ENCODE results near the gene KRT31. TPM values are rescaled to one million over a fixed set of nuclear protein-coding genes. Genes with fewer than 3 reads are reported as not detected.
"Not testable (repeated sequence)": the region's sequence is repeated elsewhere in the genome, so short reads cannot be mapped to it uniquely, and the experiment has no call there.

Gene KRT31
- total and polyA plus RNA-seq, 2 donors (not counting 1 experiment from before 2014, with no cell fraction given), result not detected

DNA sequence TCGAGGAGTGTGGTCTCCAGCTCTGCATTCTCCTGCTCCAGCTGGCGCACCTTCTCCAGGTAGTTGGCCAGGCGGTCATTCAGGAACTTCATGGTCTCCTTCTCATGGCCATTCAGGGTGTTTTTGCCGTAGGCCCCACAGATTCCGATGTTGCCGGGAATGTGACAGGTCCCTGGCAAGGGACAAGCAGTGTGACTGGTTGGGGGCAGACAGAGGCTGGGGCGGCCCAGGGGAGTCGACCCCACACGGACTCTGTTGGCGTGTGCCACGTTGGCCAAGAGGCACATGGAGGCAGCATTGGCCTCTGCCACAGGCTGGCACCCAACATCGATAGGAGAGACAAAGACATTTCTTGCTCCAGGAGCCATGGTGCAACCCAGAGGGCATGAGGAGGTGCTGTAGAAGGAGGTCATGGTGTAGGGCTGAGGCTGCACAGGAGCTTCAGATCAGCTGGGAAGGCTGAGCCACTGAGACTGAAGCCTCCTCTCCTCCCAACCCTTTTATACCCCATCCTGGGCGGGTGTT lies 26.8 kb upstream of the KRT31 start, which contains the start of gene KRT37:
Gene KRT37, minus strand, starts transcription at position 475 of the 525 bp plus-strand sequence. Its CDS starts 62 bp downstream, at position 413.
- TF ChIP-seq, protein P1, sequence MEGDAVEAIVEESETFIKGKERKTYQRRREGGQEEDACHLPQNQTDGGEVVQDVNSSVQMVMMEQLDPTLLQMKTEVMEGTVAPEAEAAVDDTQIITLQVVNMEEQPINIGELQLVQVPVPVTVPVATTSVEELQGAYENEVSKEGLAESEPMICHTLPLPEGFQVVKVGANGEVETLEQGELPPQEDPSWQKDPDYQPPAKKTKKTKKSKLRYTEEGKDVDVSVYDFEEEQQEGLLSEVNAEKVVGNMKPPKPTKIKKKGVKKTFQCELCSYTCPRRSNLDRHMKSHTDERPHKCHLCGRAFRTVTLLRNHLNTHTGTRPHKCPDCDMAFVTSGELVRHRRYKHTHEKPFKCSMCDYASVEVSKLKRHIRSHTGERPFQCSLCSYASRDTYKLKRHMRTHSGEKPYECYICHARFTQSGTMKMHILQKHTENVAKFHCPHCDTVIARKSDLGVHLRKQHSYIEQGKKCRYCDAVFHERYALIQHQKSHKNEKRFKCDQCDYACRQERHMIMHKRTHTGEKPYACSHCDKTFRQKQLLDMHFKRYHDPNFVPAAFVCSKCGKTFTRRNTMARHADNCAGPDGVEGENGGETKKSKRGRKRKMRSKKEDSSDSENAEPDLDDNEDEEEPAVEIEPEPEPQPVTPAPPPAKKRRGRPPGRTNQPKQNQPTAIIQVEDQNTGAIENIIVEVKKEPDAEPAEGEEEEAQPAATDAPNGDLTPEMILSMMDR (IDR thresholded peaks at IDR 0.05), result no peak
- TF ChIP-seq EZH2 (IDR thresholded peaks at IDR 0.05; ENCODE audit: borderline replicate concordance, insufficient read depth, low read depth, low read length, poor library complexity, severe bottlenecking), result no peak
- H3K79me2 ChIP-seq (ENCODE audit: control insufficient read depth, insufficient read depth, low read length), result no peaks in the 10 kb centered on the region
- peaks cover 18% of the 10 kb centered on the region for H3K27me3 Mint-ChIP-seq
- intact Hi-C loops (cut with micrococcal nuclease), result no loop called here
- no peak within 1 kb of the TSS for H3K4me3 ChIP-seq (ENCODE audit: control extremely low read depth in 1 of 5, extremely low read depth in 1 of 5, insufficient read depth in 1 of 5, low read depth in 2 of 5, low read length in 4 of 5)
- no peaks in the 10 kb centered on the region for H3K9me3 Mint-ChIP-seq (ENCODE audit: insufficient read depth)
- no peak within 1 kb of the TSS for H3K4me2 ChIP-seq (replicated peaks; ENCODE audit: low read depth, low read length, poor library complexity, severe bottlenecking)
- no peaks in the 10 kb centered on the region for H3K4me1 Mint-ChIP-seq
- H3K27ac Mint-ChIP-seq, result no peak within 1 kb of the TSS
- no peak within 1 kb of the TSS for H2AFZ ChIP-seq (ENCODE audit: insufficient read depth, low read depth, low read length, poor library complexity, severe bottlenecking)
- DNase-seq (no peak), ATAC-seq (ENCODE audit: low read depth) (no peak)
- no peak within 1 kb of the TSS for H3K27ac ChIP-seq (ENCODE audit: low read length in 2 of 2)
- peaks cover 0 to 3% (median 0%) of the 10 kb centered on the region in 4 experiments for H3K27me3 ChIP-seq (replicated peaks in 1 of 4; ENCODE audit: control extremely low read depth in 1 of 4, control insufficient read depth in 3 of 4, insufficient read depth in 4 of 4, low read length in 3 of 4)
- H3K9me3 ChIP-seq (ENCODE audit: control extremely low read depth in 1 of 3, control insufficient read depth in 2 of 3, insufficient read depth in 1 of 3, low read length in 2 of 3), result no peaks in the 10 kb centered on the region
- H4K20me1 ChIP-seq (ENCODE audit: control insufficient read depth, insufficient read depth, low read length, poor library complexity, severe bottlenecking), result no peaks in the 10 kb centered on the region
- ChIA-PET CTCF (no interaction called here), POLR2A (no interaction called here)
- no peaks in the 10 kb centered on the region for H3K36me3 ChIP-seq (replicated peaks in 1 of 2; ENCODE audit: control extremely low read depth in 1 of 2, control insufficient read depth in 1 of 2, extremely low read depth in 1 of 2, insufficient read depth in 2 of 2, low read length in 1 of 2)
- H3K4me3 Mint-ChIP-seq, result no peak within 1 kb of the TSS
- no peaks in the 10 kb centered on the region for H3K4me1 ChIP-seq (ENCODE audit: control insufficient read depth in 2 of 2, insufficient read depth in 2 of 2, low read length in 2 of 2)
- H3K9ac ChIP-seq (ENCODE audit: low read length), result no peak within 1 kb of the TSS
- 91% methylated on average over 12 of the region's 13 CpGs for WGBS (ENCODE audit: insufficient coverage)

DNA sequence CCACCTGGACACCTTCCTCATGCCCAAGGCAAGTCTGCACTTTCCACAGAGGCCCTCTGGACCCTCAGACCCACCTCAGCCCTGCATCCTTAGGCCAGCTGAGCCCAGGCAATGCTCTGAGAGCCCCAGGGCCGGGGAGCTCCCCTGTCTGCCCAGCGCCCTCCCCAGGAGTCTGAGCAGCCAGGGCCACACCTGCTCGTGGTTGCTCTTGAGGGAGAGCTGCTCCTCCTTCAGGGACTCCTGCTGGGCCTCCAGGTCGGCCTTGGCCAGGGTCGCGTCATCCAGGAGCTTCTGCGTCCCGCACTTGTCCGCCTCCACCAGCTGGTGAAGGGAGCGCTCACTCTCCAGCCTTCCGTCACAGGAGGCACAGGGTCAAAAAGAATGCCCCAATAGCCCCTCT lies 25.2 kb upstream of the KRT31 start:
- H4K20me1 ChIP-seq (ENCODE audit: control insufficient read depth, insufficient read depth, low read length, poor library complexity, severe bottlenecking); H3K4me3 Mint-ChIP-seq; intact Hi-C loops (cut with micrococcal nuclease); H3K4me2 ChIP-seq (replicated peaks; ENCODE audit: low read depth, low read length, poor library complexity, severe bottlenecking); H3K27me3 Mint-ChIP-seq; H2AFZ ChIP-seq (ENCODE audit: insufficient read depth, low read depth, low read length, poor library complexity, severe bottlenecking); ATAC-seq (ENCODE audit: low read depth); H3K4me3 ChIP-seq (ENCODE audit: control extremely low read depth in 1 of 5, extremely low read depth in 1 of 5, insufficient read depth in 1 of 5, low read depth in 2 of 5, low read length in 4 of 5); DNase-seq; CTCF ChIA-PET; H3K36me3 ChIP-seq (replicated peaks in 1 of 2; ENCODE audit: control extremely low read depth in 1 of 2, control insufficient read depth in 1 of 2, extremely low read depth in 1 of 2, insufficient read depth in 2 of 2, low read length in 1 of 2); H3K79me2 ChIP-seq (ENCODE audit: control insufficient read depth, insufficient read depth, low read length); H3K9me3 Mint-ChIP-seq (ENCODE audit: insufficient read depth); H3K9me3 ChIP-seq (ENCODE audit: control extremely low read depth in 1 of 3, control insufficient read depth in 2 of 3, insufficient read depth in 1 of 3, low read length in 2 of 3); H3K27ac ChIP-seq (ENCODE audit: low read length in 2 of 2); H3K4me1 ChIP-seq (ENCODE audit: control insufficient read depth in 2 of 2, insufficient read depth in 2 of 2, low read length in 2 of 2); POLR2A ChIA-PET; H3K27me3 ChIP-seq (replicated peaks in 1 of 4; ENCODE audit: control extremely low read depth in 1 of 4, control insufficient read depth in 3 of 4, insufficient read depth in 4 of 4, low read length in 3 of 4); H3K4me1 Mint-ChIP-seq; H3K9ac ChIP-seq (ENCODE audit: low read length); H3K27ac Mint-ChIP-seq: not testable (repeated sequence)
- 89% methylated on average over 11 of the region's 11 CpGs for WGBS (ENCODE audit: insufficient coverage)

Data from B cell (primary cell).